HG03095 (cell line): ENCODE data around the gene PKD1.
"Not testable (repeated sequence)": the region's sequence is repeated elsewhere in the genome, so short reads cannot be mapped to it uniquely, and the experiment has no call there.

Source experiments
- ATAC-seq: cut with Tn5 transposase; IDR thresholded peaks from one replicate; pipeline ENCODE4 v1.9.1; 2021; ENCODE audit warnings: moderate library complexity; ENCODE audit not compliant: unreplicated experiment

The PKD1 gene

GRCh38 chr16:2126161-2126743 lies 9.4 kb downstream of the PKD1 start:
- not testable (repeated sequence) for ATAC-seq

GRCh38 chr16:2125609-2126008 lies 10.1 kb downstream of the PKD1 start:
- ATAC-seq = not testable (repeated sequence)

DNA sequence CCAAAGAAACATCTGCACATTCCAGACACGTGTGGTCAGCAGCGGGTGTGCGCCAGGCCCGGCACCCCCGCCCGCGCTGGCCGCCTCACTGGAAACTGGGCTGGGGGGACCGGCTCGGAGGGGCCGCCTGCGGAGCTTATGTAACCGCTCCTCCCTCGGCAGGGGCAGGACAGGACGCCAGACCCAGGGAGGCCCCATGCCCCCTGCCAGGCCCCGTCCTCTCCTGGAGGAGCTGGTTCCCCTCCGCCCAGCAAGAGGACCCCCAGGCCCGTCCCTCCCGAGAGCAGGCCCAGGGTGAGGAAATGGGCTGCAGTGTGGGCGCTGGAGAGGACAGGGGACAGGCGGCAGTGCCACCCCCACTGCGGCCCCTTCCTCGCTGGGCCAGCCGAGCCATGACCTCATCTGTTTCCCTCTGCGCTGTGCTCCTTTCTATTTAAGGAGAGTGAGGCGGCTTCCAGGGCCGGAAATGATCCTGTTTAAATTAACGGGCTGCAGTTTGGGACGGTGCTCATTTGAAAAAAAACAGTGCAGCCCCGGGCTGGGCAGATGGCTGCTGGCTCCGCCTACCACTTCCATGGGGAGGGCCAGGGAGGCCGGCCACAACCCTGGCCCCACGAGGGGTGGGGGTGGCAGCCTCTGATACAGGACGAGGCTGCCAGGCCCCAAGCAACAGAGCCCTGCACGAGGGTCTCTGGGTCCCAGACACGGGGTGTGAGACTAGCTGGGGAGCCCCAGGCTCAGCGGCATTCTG lies 10.8 kb downstream of the PKD1 start:
- ATAC-seq = not testable (repeated sequence)

DNA sequence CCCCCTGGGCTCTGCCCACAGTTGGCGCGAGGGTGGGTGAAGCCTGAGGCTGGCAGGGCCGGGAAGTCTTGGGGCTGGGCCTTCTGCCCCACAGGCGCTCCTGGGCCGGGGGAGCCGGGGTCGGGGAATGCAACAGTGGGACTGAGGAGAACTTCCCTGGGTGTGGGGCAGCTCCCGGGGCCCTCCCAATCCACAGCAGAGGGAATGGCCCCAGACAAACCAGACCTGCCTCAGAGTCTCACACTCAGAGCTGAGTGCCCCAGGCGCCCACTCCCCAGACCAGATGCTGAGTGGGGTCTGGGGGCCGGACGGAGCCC lies 11.4 kb downstream of the PKD1 start:
- ATAC-seq = not testable (repeated sequence)

DNA sequence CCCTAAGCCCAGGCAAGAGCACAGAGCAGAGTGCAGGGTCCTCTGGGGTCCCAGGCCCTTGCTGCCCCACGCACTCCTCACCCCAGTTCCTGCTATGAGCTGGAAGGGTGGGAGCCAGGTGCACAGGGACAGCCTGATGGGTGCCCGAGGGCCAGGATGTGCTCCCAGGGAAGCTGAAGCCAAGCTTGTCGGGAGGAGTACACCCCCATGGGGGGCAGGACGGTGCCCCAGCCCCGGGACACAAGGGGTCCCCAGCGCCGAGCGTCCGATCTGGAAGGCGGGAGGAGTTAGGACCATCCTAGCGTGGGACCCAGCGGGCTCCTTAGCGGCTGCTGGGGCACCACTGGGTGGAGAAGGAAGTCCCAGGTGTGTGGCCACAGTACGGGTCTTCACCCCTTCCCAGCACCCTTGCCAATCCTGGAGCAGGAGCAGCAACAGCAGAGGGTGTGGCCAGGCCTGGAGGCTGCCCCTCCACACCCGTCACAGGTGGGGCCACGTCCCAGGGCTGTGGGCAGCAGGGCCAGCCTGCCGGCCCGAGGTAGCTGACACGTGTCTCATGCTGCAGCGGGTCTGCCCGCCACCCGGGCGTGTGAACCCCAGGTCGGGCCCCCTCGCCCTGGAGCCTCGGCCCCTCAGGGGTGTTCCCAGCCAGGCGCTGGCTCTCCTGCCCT lies 11.9 kb downstream of the PKD1 start:
- ATAC-seq = not testable (repeated sequence)

DNA sequence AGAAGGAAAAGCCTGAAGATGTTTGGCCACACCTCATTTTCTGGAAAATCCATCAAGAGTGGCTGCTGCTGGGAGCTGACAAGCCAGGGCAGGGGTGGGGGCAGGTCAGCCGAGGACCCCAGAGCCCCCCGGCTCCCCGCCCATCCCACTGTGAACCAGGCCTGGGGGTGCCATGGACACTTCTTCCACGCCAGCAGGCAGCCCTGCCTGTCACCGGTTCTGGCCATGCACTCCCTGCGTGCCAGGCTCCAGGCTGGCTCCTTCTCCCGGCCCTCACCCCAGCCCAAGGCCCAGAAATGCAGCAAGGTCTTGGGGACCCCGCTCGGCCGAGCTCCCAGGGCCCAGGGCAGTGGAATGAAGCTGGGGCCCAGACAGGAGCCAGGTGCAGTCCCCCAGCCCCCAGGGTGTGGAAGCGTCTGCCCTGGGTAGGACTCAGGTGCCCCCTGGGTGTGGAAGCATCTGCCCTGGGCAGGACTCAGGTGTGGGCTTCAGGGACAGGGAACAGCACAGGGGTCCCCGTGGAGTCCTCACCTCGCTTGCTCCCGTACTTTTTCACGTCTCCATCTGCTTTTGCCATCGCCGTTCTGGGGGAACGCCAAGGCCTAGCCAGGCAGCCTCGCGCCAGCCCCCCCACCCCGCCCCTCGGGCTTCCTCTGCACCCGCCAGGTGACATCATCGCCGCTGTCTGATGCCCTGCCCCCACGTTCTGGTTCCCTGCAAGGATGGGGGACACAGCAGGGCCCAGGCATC lies 12.6 kb downstream of the PKD1 start:
- ATAC-seq = not testable (repeated sequence)

GRCh38 chr16:2122429-2122828 lies 13.3 kb downstream of the PKD1 start:
- no peak for ATAC-seq

DNA sequence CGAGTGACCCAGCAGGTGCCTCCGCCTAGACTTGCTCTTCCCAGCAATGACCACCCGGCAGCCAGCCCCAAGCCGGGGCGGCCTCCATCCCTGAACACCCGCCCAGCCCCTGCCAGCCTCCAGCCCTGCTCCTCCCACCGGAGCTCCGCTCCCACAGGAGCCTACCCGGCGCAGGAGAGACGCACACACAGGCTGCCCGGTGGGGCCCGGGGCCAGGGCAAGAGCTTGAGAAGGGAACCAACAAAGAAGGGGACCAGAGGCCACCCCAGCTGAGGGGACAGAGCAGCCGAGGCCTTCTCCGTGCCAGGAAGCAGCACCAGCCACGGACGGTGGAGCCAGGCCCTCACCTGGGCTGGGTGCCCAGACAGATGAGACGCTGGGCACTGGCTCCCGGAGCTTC lies 13.8 kb downstream of the PKD1 start:
- ATAC-seq = no peak

- not testable (repeated sequence) for ATAC-seq
These were observed 14.4 kb downstream of the PKD1 start for GRCh38 chr16:2121325-2121724.

- not testable (repeated sequence) for ATAC-seq
These were observed 17.6 kb downstream of the PKD1 start for GRCh38 chr16:2117960-2118722.

- ATAC-seq = not testable (repeated sequence)
These were observed 18.4 kb downstream of the PKD1 start for GRCh38 chr16:2117341-2117740.

GRCh38 chr16:2116428-2116827 lies 19.3 kb downstream of the PKD1 start:
- not testable (repeated sequence) for ATAC-seq

DNA sequence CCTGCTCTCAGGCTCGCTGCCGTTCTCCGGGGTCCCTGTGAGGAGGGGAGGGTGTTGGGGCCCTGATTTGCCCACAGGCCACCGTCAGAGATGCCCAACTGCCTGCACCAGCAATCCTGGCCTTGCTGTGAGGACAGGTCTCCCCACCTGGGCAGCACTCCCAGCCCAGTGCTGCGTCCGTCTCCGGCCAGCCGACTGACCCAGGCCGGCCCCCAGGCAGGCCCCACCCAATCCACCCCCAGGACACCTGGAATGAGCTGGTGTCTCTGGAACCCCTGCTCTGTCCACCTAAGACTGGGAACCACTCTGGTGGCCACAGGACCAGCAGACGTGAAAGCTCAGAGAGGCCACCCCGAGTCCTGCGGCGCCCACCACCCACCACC lies 20.1 kb downstream of the PKD1 start:
- ATAC-seq = no peak

- not testable (repeated sequence) for ATAC-seq
These were observed 20.7 kb downstream of the PKD1 start for GRCh38 chr16:2114885-2115590.

GRCh38 chr16:2114225-2114624 lies 21.5 kb downstream of the PKD1 start:
- ATAC-seq = not testable (repeated sequence)

GRCh38 chr16:2112539-2113106 lies 23.1 kb downstream of the PKD1 start:
- not testable (repeated sequence) for ATAC-seq

GRCh38 chr16:2111412-2112335 lies 24.0 kb downstream of the PKD1 start:
- not testable (repeated sequence) for ATAC-seq

GRCh38 chr16:2111009-2111353 lies 24.7 kb downstream of the PKD1 start:
- ATAC-seq = not testable (repeated sequence)
